Measurements from ENCODE around the gene NEDD9.

DNA sequence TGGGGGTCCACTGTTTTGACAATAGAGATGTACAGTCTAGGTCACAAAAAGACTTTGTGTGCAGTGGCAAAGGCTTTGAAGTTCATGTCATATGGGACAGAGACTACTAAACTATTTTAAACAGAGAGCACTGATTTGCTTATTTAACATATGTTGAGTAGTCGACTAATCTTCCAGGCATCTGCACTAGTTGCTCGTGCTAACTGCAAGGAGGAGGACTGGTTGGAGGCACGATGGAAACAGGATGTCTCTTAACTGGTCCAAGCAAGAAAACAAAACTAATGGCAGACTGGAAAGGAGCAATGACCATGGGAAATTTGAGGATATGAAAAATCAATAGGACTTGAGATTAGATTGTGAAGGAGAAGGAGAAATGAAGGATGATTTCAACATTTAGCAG, 92.4 kb downstream of the NEDD9 start:
- TF ChIP-seq, protein P1, sequence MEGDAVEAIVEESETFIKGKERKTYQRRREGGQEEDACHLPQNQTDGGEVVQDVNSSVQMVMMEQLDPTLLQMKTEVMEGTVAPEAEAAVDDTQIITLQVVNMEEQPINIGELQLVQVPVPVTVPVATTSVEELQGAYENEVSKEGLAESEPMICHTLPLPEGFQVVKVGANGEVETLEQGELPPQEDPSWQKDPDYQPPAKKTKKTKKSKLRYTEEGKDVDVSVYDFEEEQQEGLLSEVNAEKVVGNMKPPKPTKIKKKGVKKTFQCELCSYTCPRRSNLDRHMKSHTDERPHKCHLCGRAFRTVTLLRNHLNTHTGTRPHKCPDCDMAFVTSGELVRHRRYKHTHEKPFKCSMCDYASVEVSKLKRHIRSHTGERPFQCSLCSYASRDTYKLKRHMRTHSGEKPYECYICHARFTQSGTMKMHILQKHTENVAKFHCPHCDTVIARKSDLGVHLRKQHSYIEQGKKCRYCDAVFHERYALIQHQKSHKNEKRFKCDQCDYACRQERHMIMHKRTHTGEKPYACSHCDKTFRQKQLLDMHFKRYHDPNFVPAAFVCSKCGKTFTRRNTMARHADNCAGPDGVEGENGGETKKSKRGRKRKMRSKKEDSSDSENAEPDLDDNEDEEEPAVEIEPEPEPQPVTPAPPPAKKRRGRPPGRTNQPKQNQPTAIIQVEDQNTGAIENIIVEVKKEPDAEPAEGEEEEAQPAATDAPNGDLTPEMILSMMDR (IDR thresholded peaks at IDR 0.05): no peak
- TF ChIP-seq ZFX (IDR thresholded peaks at IDR 0.05; ENCODE audit: borderline replicate concordance): no peak
